Lower leg skin (tissue), 3 donors: ENCODE data around the gene MMP20.

Experiments used
- CTCF ChIP-seq, 3 donors: fragments of 450-650 bp; IDR thresholded peaks; one replicate each; pipeline ENCODE4 v1.5.1; 2016; ENCODE audit warnings: antibody characterized with exemption in 3 of 3, mild to moderate bottlenecking in 3 of 3, moderate library complexity in 2 of 3
- POLR2A ChIP-seq, 2 donors: fragments of 450-650 bp; IDR thresholded peaks; one replicate each; pipeline ENCODE4 v1.6.1; 2016 to 2017; ENCODE audit warnings: antibody characterized with exemption in 2 of 2, mild to moderate bottlenecking in 1 of 2, moderate library complexity in 1 of 2

DNA sequence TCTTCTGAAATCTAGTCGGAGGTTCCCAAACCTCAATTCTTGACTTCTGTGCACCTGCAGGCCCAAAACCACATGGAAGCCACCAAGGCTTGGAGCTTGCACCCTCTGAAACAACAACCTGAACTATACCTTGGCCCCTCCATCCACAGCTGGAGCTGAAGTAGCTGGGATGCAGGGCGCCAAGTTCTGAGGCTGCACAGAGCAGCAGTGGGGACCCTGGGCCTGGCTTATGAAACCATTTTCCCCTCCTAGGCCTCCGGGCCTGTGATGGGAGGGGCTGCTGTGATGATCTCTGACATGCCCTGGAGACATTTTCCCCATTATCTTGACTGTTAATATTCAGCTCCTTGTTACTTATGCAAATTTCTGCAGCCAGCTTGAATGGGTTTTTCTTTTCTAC, 56.3 kb downstream of the MMP20 start:
- TF ChIP-seq CTCF (IDR thresholded peaks at IDR 0.05) (no peak), POLR2A (IDR thresholded peaks at IDR 0.05) (no peak)
